GM12878 (cell line): Measurements from ENCODE around the gene DPPA5. TPM values are rescaled to one million over a fixed set of nuclear protein-coding genes. Genes with fewer than 3 reads are reported as not detected.

Experiments used
- ATAC-seq: fragments of 200-7000 bp; cut with Tn5 transposase; 3 replicates; pipeline ENCODE4 v1.9.1; 2020; ENCODE audit warnings: mild to moderate bottlenecking, moderate library complexity
- BruUV-seq: library from RNA; stranded (reverse); fragments of 400-500 nt; replicated peaks from 2 replicates; lab custom pipeline; 2021; lab: Mats Ljungman, UMichigan
- CTCF ChIA-PET: fragments of 300-600 bp; sonication (Branson Sonifier 250); formaldehyde crosslinking; extraction: SDS; loops from one replicate; lab custom pipeline; 2021; ENCODE audit warnings: inconsistent platforms; lab: Yijun Ruan, JAX
- POLR2A ChIA-PET: fragments of 350-600 bp; formaldehyde crosslinking; extraction: SDS; loops from one replicate; lab custom pipeline; 2021; ENCODE audit warnings: inconsistent platforms; lab: Charles Lee
- RAD21 ChIA-PET: fragments of 300-600 bp; sonication (Branson Sonifier 250); formaldehyde crosslinking; loops from one replicate; lab custom pipeline; 2023; ENCODE audit warnings: antibody characterized with exemption; ENCODE audit not compliant: unreplicated experiment; lab: Charles Lee
- SMC1A ChIA-PET: fragments of 300-600 bp; sonication (Branson Sonifier 250); formaldehyde crosslinking; loops from one replicate; lab custom pipeline; 2023; ENCODE audit not compliant: unreplicated experiment, uncharacterized antibody; lab: Charles Lee
- DNase-seq: peaks from one replicate; pipeline ENCODE4 v3.0.0-alpha.2; 2011; ENCODE audit warnings: low read depth, low spot score
- FAIRE-seq: peaks from 3 replicates; lab custom pipeline; 2011; peaks lifted over from hg19 to GRCh38; lab: Jason Lieb, UNC
- H2AFZ ChIP-seq: 2 replicates; pipeline ENCODE4 v1.6.0; 2011; ENCODE audit warnings: low read depth, low read length, control low read depth; ENCODE audit not compliant: control insufficient read depth
- H3K27ac ChIP-seq: 2 replicates; pipeline ENCODE4 v1.5.1; 2011; ENCODE audit warnings: control low read depth; ENCODE audit not compliant: control insufficient read depth, insufficient read depth
- H3K27me3 ChIP-seq, 2 experiments: replicated peaks in 1 of 2; 2 replicates each; pipeline versions ENCODE4 v1.6.0 to v1.6.1; 2011; ENCODE audit warnings: low read length in 1 of 2; ENCODE audit not compliant: control insufficient read depth in 2 of 2, insufficient read depth in 2 of 2
- H3K36me3 ChIP-seq, 2 experiments: 2 replicates each; pipeline ENCODE4 v1.5.1; 2011; ENCODE audit warnings: low read length in 1 of 2; ENCODE audit not compliant: control insufficient read depth in 2 of 2, insufficient read depth in 2 of 2
- H3K4me1 ChIP-seq: 2 replicates; pipeline ENCODE4 v1.6.1; 2011; ENCODE audit warnings: mild to moderate bottlenecking, low read length, moderate library complexity, mixed read lengths; ENCODE audit not compliant: control insufficient read depth, insufficient read depth
- H3K4me2 ChIP-seq: 2 replicates; pipeline ENCODE4 v1.6.0; 2011; ENCODE audit warnings: control low read depth; ENCODE audit not compliant: control insufficient read depth, insufficient read depth
- H3K4me3 ChIP-seq: fragments of 200-600 bp; sonication (generic); 2 replicates; pipeline ENCODE4 v1.5.1; 2016
- H3K79me2 ChIP-seq: 2 replicates; pipeline ENCODE4 v1.6.0; 2011; ENCODE audit warnings: low read length; ENCODE audit not compliant: control insufficient read depth, insufficient read depth
- H3K9ac ChIP-seq: 2 replicates; pipeline ENCODE4 v1.8.0; 2011; ENCODE audit warnings: low read length, control low read depth, mixed read lengths; ENCODE audit not compliant: control insufficient read depth, insufficient read depth
- H3K9me3 ChIP-seq: replicated peaks from 3 replicates; pipeline ENCODE4 v1.5.1; 2011; ENCODE audit warnings: mild to moderate bottlenecking, low read length; ENCODE audit not compliant: control insufficient read depth, insufficient read depth
- H4K20me1 ChIP-seq: 2 replicates; pipeline ENCODE4 v1.6.0; 2011; ENCODE audit not compliant: control insufficient read depth, insufficient read depth
- CBX5 ChIP-seq: sonication (generic); IDR thresholded peaks from 2 replicates; pipeline ENCODE4 v1.6.1; 2016; ENCODE audit warnings: low read depth, moderate library complexity, mild to moderate bottlenecking, inconsistent platforms
- CREM ChIP-seq: IDR thresholded peaks from 2 replicates; pipeline ENCODE4 v1.6.1; 2014; ENCODE audit warnings: antibody characterized with exemption, low read depth
- EP300 ChIP-seq, 2 experiments: fragments of 150-350 bp in 1 of 2; IDR thresholded peaks; 2 replicates each; pipeline ENCODE4 v1.6.1; 2011 to 2012; ENCODE audit warnings: low read depth in 2 of 2, low read length in 2 of 2, borderline replicate concordance in 1 of 2, improper control_type of control experiment in 1 of 2, inconsistent platforms in 1 of 2; ENCODE audit not compliant: control insufficient read depth in 1 of 2
- JUNB ChIP-seq: IDR thresholded peaks from 2 replicates; pipeline ENCODE4 v1.6.1; 2016; ENCODE audit warnings: antibody characterized with exemption, mild to moderate bottlenecking
- KLF5 ChIP-seq: fragments of 450-650 bp; IDR thresholded peaks from 2 replicates; pipeline ENCODE4 v1.6.1; 2014; ENCODE audit warnings: mild to moderate bottlenecking; ENCODE audit not compliant: partially characterized antibody
- NRF1 ChIP-seq: conservative IDR thresholded peaks from 2 replicates; pipeline ENCODE4 v1.6.1; 2011; ENCODE audit warnings: mild to moderate bottlenecking, low read depth, low read length, improper control_type of control experiment
- PKNOX1 ChIP-seq: fragments of 450-650 bp; IDR thresholded peaks from 2 replicates; pipeline ENCODE4 v1.6.1; 2016; ENCODE audit warnings: mild to moderate bottlenecking
- RBBP5 ChIP-seq: fragments of 200-600 bp; sonication (generic); conservative IDR thresholded peaks from 2 replicates; pipeline ENCODE4 v1.6.1; 2016
- SRF ChIP-seq, 2 experiments: IDR thresholded peaks; 2 replicates each; pipeline ENCODE4 v1.6.1; 2011; ENCODE audit warnings: low read depth in 2 of 2, low read length in 2 of 2, mild to moderate bottlenecking in 1 of 2, moderate library complexity in 1 of 2
- TCF3 ChIP-seq: IDR thresholded peaks from 2 replicates; pipeline ENCODE4 v1.6.1; 2012; ENCODE audit warnings: low read depth, mild to moderate bottlenecking, low read length, borderline replicate concordance; ENCODE audit not compliant: insufficient read depth
- USF2 ChIP-seq: IDR thresholded peaks from 2 replicates; pipeline ENCODE4 v1.6.1; 2011; ENCODE audit warnings: low read depth, low read length, improper control_type of control experiment, borderline replicate concordance
- ZBTB40 ChIP-seq: fragments of 450-650 bp; IDR thresholded peaks from 2 replicates; pipeline ENCODE4 v1.6.1; 2016; ENCODE audit warnings: mild to moderate bottlenecking, moderate library complexity, borderline replicate concordance
- WGBS: methylation state at CpG from one replicate; pipeline ENCODE4 v1.1.6; 2016; ENCODE audit warnings: low lambda C conversion rate; ENCODE audit not compliant: insufficient replicate concordance, insufficient coverage; ENCODE audit errors: missing lambda C conversion rate; 5-methylcytosine and 5-hydroxymethylcytosine counted together
- in situ Hi-C: fragments of 300-500 bp; cut with MboI; formaldehyde crosslinking; loops from 9 replicates; pipeline ENCODE4 v1.14.3; 2018; ENCODE audit warnings: mixed read lengths
- intact Hi-C: fragments of 100-400 bp; cut with micrococcal nuclease; formaldehyde crosslinking; loops from one replicate; pipeline ENCODE4 v1.14.2; 2022; ENCODE audit not compliant: unreplicated experiment
- polyA plus RNA-seq, 11 experiments: library from polyadenylated mRNA; depleted of rRNA in 4 of 11; unstranded in 6 of 11; stranded (reverse) in 5 of 11; fragments of >200 nt; fragmentation: Nextera tagmentation in 4 of 11; fragmentation: Illumina TruSeq in 1 of 11; extraction: Ambion mirVana in 4 of 11; extraction: Trizol in 1 of 11; gene quantifications; 1 replicate in 1 of 11; 2 replicates in 10 of 11; pipeline versions ENCODE4 v1.2.1 to v1.2.3, GENCODE V29; 2011 to 2016; ENCODE audit warnings: inconsistent platforms in 2 of 11, missing spikeins in 2 of 11, low read depth in 1 of 11
- total RNA-seq, 4 experiments: library from RNA; depleted of rRNA in 3 of 4; stranded (reverse); fragments of >200 nt in 3 of 4; fragmentation: Illumina TruSeq in 1 of 4; extraction: Trizol in 1 of 4; gene quantifications; 2 replicates each; pipeline versions ENCODE4 v1.2.1 to v1.2.3, GENCODE V29; 2013 to 2021

The DPPA5 gene
- total and polyA plus RNA-seq, 10 of the 15 experiments (the other 5 are each of a cell fraction or from before 2014, with no cell fraction given) = not detected

GRCh38 chr6:73388433-73388799 lies 34.3 kb upstream of the DPPA5 start:
- ChIA-PET CTCF (interaction anchor here (0.6 to 2.3 kb wide), 24 partner anchors 9 to 973 kb away, joined by 3 to 22 read pairs (median 4); no protein-coding TSS in a partner anchor), RAD21 (interaction anchor here (0.8 to 3.0 kb wide), 10 partner anchors 13 to 772 kb away, joined by 3 to 22 read pairs (median 4); no protein-coding TSS in a partner anchor), SMC1A (interaction anchor here (1.0 to 1.7 kb wide), 9 partner anchors 9 to 977 kb away, joined by 3 to 10 read pairs (median 4); partner anchors contain the start of gene MTO1), POLR2A (no interaction called here)
- no peak overlapping the region for H3K27ac ChIP-seq
- peak overlapping the region; percentile 90; the same call in 1 of the 2 replicates for H3K4me2 ChIP-seq
- WGBS = 67% methylated on average over 4 of the region's 4 CpGs
- TF ChIP-seq ZBTB40 (no peak), SRF (IDR thresholded peaks at IDR 0.05; ENCODE audit: low read depth in 2 of 2, low read length in 2 of 2) (no peak), CREM (no peak), EP300 (IDR thresholded peaks at IDR 0.05; ENCODE audit: borderline replicate concordance in 1 of 2, control insufficient read depth in 1 of 2, low read depth in 2 of 2, low read length in 2 of 2) (no peak), JUNB (no peak), KLF5 (no peak), RBBP5 (no peak), PKNOX1 (no peak), USF2 (no peak), NRF1 (no peak), CBX5 (no peak), TCF3 (no peak)
- DNase-seq (no peak), ATAC-seq (peak; percentile 49), FAIRE-seq (no peak)
- no peaks in the 10 kb centered on the region for H3K4me1 ChIP-seq
- H3K9ac ChIP-seq = peak overlapping the region; percentile 60; the same call in 1 of the 2 replicates
- H3K79me2 ChIP-seq = no peaks in the 10 kb centered on the region
- in situ Hi-C loops = no loop called here
- peak overlapping the region; percentile 93 for H2AFZ ChIP-seq
- no peaks in the 10 kb centered on the region for H4K20me1 ChIP-seq
- intact Hi-C loops = loop anchor here (1.0 to 5.0 kb wide), 2 partner anchors 59 to 264 kb away; partner anchors contain the start of gene SLC17A5
- H3K9me3 ChIP-seq = no peaks in the 10 kb centered on the region
- BruUV-seq = no TSS peak
- no peaks in the 10 kb centered on the region for H3K36me3 ChIP-seq
- peak overlapping the region; percentile 51 for H3K4me3 ChIP-seq
- H3K27me3 ChIP-seq = no peaks in the 10 kb centered on the region
